HT1080 (cell line): Measurements from ENCODE around the gene ITPRID2. TPM values are rescaled to one million over a fixed set of nuclear protein-coding genes. Genes with fewer than 3 reads are reported as not detected.
"Not testable (repeated sequence)": the region's sequence is repeated elsewhere in the genome, so short reads cannot be mapped to it uniquely, and the experiment has no call there.

Experiments used
- DNase-seq: peaks from one replicate; pipeline ENCODE4 v3.0.0-alpha.2; 2015; ENCODE audit warnings: low read depth
- total RNA-seq: library from RNA; depleted of rRNA; stranded (reverse); fragments of >200 nt; shearing (Covaris generic); gene quantifications from 2 replicates; pipeline ENCODE4 v1.2.3, GENCODE V29; 2014

ITPRID2 gene
- total RNA-seq, 1 experiment from 2014 or later = 116 TPM

- no peak for DNase-seq
Measured at GRCh38 chr2:181915102-181915501, 23.6 kb downstream of the ITPRID2 start.

GRCh38 chr2:181916726-181917718 is 25.5 kb downstream of the ITPRID2 start:
- DNase-seq = peak; percentile 76

GRCh38 chr2:181918188-181918587 is 26.7 kb downstream of the ITPRID2 start:
- DNase-seq = no peak

- no peak for DNase-seq
Measured at GRCh38 chr2:181923121-181923520, 31.6 kb downstream of the ITPRID2 start.

- no peak for DNase-seq
Measured at GRCh38 chr2:181924336-181924735, 32.8 kb downstream of the ITPRID2 start.

DNA sequence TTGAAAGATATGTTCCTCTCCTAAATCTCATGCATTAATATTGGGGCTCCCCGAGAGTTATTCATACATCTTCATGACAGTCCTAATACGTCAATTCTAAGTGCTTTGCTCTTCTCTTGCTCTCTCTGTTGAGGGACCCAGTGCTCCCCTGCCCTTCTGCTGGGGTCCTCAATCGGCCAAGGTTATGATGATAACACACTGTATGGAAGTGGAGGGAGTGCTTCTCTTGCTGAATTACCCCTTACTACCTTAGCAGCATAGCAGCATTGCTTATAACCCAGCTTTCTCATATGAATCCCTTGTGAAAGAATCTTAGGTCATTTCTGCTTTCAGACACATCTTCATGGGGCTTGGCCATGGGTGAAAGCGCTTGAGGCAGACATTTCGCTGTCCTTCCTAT is 43.2 kb downstream of the ITPRID2 start:
- no peak for DNase-seq

- peak; percentile 56 for DNase-seq
Measured at GRCh38 chr2:181937473-181937872, 45.9 kb downstream of the ITPRID2 start.

GRCh38 chr2:181943411-181944124 is 52.0 kb downstream of the ITPRID2 start:
- DNase-seq = no peak

DNA sequence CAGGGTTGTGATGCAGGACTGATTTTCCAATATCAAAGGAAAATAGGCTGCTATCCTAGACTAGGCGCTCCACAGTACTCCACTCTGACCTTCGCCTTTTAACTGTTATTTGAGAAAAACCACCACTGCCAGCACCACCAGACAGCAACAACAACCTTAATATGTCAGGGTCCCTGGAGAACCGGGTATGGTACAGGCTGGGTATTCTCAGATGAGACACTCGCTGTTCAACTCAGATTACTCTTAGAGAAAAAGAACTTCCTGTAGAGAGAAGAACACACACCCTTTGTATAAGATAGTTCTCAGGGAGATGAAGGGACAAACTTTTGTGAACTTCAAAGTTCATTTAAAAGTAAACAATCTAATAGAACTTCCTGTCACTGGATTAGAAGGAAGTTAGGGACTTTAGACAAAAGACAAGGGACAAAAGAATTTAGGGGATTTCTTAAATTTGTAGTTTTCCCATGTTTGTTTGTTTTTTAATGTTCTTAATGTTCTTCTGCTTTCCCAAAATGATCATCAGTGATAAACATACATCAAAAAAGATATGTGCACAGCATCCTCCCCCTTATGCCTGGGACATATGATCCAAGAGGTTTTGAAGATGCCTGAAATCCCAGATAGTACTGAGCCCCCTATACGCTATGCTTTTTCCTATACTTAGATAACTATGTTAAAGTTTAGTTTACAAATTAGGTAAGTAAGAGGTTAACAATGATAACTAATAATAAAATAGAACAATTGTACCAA is 52.8 kb downstream of the ITPRID2 start:
- no peak for DNase-seq

GRCh38 chr2:181944914-181945291 is 53.4 kb downstream of the ITPRID2 start:
- DNase-seq = no peak

GRCh38 chr2:181946444-181947127 is 55.1 kb downstream of the ITPRID2 start:
- no peak for DNase-seq

- DNase-seq = no peak
Measured at GRCh38 chr2:181947273-181947672, 55.7 kb downstream of the ITPRID2 start.

- DNase-seq = no peak
Measured at GRCh38 chr2:181948227-181948626, 56.7 kb downstream of the ITPRID2 start.

DNA sequence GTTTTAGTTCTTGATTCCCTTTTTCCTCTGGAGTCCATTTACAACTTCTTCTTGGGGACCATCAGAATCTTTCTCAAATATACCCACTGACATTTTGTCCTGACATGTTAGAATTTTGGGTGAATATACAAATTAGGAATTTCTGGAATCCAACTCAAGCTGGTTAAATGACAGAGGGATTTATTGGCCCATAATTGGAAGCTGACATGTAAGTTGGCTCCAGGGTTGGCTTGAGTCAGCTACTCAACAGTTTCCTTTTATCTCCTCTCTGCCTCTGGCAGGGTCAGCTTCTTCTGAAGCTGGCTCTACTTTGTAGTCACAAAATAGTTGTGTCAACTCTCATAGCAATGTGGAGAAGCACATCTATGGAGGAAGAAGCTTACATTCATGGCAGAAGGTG is 57.5 kb downstream of the ITPRID2 start:
- peak; percentile 10 for DNase-seq

DNA sequence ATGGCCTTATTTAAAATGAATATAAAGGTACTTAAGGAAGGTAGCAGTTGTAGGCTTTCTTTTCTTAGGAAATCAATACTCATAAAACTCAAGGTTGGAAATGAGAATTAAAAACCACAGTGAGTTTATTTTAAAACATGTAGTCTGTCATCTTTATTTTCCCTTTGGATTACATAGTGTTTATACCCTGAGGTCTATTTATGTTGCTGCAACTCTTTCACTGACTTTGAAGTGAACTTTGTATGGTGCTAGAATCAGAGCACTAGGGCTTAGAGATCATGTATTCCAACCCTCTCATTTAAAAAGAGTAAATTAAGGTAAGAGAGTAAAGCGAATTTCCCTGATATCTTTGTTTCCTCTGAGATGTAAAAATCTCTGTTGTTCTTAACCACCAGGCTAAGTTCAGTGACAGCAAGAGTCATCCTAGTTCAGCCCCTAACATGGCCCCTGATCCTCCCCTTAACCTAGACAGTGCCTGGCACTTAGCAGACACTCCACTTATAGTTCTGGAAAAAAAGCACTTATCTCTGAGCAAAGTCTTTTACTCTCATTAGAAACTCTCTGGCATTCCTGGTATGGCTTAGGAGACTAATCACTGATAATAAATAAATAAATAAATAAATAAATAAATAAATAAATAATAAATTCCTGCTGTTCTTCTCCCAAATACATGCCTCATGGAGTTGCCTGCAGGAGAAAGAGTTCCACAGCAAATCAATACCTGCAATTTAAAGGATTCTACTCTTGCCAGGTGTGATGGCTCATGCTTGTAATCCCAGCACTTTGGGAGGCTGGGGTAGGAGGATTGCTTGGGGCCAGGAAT is 61.1 kb downstream of the ITPRID2 start:
- DNase-seq = no peak

DNA sequence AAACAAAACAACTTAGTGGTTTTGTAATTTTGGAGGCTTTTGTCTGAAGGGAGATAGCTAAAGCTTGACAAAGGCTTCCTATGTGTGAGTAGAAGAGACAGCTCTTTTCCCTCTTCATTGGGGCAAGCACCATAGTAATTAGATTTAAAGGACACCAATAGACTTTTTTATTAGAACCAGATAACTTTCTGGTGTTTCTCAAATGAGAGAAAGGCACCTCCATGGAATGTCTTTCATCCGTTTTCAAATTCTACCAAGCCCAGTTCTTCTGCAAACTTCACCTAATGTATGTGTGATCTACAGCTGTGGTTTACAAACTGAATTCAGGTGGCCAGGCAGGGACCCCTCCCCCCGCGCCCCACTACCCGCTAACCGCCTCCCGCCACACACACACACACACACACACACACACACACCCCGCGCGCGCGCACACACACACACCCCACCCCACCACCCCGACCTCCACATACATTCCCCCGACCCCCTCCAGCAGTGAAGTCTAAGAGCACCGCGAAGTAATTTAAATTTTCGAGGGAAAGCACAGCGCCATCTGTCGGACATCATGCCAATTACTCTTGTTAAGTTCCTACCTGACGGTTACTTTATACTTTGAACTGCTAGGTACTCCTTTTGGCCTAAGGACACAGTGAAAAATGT is 62.5 kb downstream of the ITPRID2 start:
- no peak for DNase-seq

- DNase-seq = no peak
Measured at GRCh38 chr2:181954538-181954883, 63.0 kb downstream of the ITPRID2 start.

DNA sequence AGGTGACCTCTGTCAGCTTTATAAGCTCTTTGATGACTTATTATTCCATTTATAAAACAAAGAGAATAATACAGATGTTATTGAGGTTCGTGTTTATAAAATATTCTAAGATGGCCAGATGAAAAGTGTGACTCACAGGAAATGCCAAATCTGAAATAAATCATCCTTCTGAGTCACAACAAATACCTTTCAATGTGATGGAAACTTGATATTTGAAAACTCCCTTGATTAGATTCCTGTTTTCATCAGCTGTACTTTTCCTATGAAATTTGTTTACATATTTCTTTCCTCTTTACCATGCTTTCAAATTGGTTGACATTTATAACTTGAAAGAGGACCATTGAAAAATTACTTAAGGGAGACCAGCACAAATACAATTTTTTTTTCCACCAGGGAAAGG is 63.5 kb downstream of the ITPRID2 start:
- DNase-seq = peak; percentile 63

DNA sequence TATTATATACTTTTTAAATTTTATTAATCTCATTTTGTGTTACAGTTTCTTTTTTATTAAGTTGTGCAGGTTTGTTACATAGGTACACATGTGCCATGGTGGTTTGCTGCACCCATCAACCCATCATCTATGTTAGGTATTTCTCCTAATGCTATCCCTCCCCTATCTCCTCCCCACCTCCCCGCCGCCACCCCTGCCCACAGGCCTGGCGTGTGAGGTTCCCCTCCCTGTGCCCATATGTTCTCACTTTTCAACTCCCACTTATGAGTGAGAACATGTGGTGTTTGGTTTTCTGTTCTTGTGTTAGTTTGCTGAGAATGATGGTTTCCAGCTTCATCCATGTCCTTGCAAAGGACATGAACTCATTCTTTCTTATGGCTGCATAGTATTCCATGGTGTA is 64.3 kb downstream of the ITPRID2 start:
- not testable (repeated sequence) for DNase-seq

- no peak for DNase-seq
Measured at GRCh38 chr2:181957668-181958067, 66.1 kb downstream of the ITPRID2 start.
